OCI-LY3 (cell line): ENCODE measurements around the gene ADAT2.

Experiments used
- EZH2phosphoT487 ChIP-seq: fragments of 200-600 bp; shearing (Covaris generic); IDR thresholded peaks from 2 replicates; pipeline ENCODE4 v1.6.1; 2018; ENCODE audit warnings: antibody characterized with exemption, mixed run types, low read depth
- TF ChIP-seq, protein P1 (sequence below): fragments of 200-600, 300-600 bp; sonication (generic); IDR thresholded peaks from 2 replicates; pipeline ENCODE4 v1.5.1; 2014; ENCODE audit warnings: antibody characterized with exemption, low read length, low read depth

GRCh38 chr6:143397227-143398222, 53.0 kb downstream of the ADAT2 start:
- TF ChIP-seq, protein P1, sequence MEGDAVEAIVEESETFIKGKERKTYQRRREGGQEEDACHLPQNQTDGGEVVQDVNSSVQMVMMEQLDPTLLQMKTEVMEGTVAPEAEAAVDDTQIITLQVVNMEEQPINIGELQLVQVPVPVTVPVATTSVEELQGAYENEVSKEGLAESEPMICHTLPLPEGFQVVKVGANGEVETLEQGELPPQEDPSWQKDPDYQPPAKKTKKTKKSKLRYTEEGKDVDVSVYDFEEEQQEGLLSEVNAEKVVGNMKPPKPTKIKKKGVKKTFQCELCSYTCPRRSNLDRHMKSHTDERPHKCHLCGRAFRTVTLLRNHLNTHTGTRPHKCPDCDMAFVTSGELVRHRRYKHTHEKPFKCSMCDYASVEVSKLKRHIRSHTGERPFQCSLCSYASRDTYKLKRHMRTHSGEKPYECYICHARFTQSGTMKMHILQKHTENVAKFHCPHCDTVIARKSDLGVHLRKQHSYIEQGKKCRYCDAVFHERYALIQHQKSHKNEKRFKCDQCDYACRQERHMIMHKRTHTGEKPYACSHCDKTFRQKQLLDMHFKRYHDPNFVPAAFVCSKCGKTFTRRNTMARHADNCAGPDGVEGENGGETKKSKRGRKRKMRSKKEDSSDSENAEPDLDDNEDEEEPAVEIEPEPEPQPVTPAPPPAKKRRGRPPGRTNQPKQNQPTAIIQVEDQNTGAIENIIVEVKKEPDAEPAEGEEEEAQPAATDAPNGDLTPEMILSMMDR, result no peak
- no peak for TF ChIP-seq EZH2phosphoT487
